Pancreas (tissue), 10 donors: ENCODE results near the gene CD80. TPM values are rescaled to one million over a fixed set of nuclear protein-coding genes. Genes with fewer than 3 reads are reported as not detected.
"Not testable (repeated sequence)": the region's sequence is repeated elsewhere in the genome, so short reads cannot be mapped to it uniquely, and the experiment has no call there.

Experiments used
- ATAC-seq, 4 donors: fragments of 200-7000 bp; cut with Tn5 transposase; one replicate each; pipeline versions ENCODE4 v1.8.0 to v1.9.1; 2020; ENCODE audit warnings: mild to moderate bottlenecking in 4 of 4, moderate library complexity in 4 of 4
- DNase-seq, 6 donors: peaks; one replicate each; pipeline ENCODE4 v3.0.0-alpha.2; 2020
- FAIRE-seq: peaks from 2 replicates; lab custom pipeline; 2012; peaks lifted over from hg19 to GRCh38; lab: Jason Lieb, UNC
- H3K27ac ChIP-seq, 4 donors: fragments of 200-600 bp; sonication (generic); 1 replicate in 3 of 4; 2 replicates in 1 of 4; pipeline versions ENCODE4 v1.5.0 to v1.8.0; 2020
- H3K27me3 ChIP-seq, 4 donors: fragments of 200-600 bp; one replicate each; pipeline ENCODE4 v1.8.0; 2021
- H3K36me3 ChIP-seq, 3 donors: fragments of 200-600 bp; sonication (generic) in 1 of 3; one replicate each; pipeline versions ENCODE4 v1.5.0 to v1.8.0; 2020 to 2021
- H3K4me1 ChIP-seq, 3 donors: fragments of 200-600 bp; one replicate each; pipeline ENCODE4 v1.8.0; 2021
- H3K4me3 ChIP-seq, 4 donors: fragments of 200-600 bp; sonication (generic) in 2 of 4; one replicate each; pipeline versions ENCODE4 v1.5.0 to v1.8.0; 2020 to 2021
- H3K9me3 ChIP-seq, 4 donors: fragments of 200-600 bp; one replicate each; pipeline ENCODE4 v1.8.0; 2021
- CTCF ChIP-seq, 4 donors: fragments of 200-600 bp; sonication (generic) in 3 of 4; IDR thresholded peaks; one replicate each; pipeline versions ENCODE4 v1.5.0 to v1.8.0; 2021; ENCODE audit warnings: antibody characterized with exemption in 4 of 4
- WGBS, 2 donors: extraction: QIAGEN DNeasy Blood & Tissue Kit; methylation state at CpG; one replicate each; pipeline ENCODE4 v1.1.7; 2013; 5-methylcytosine and 5-hydroxymethylcytosine counted together
- intact Hi-C, 3 donors: fragments of 100-400 bp; cut with DNase I; formaldehyde crosslinking; loops; one replicate each; pipeline versions ENCODE4 v1.11.1 to v1.14.2; 2022
- polyA plus RNA-seq, 2 donors: library from polyadenylated mRNA; stranded (reverse); fragments of 200-250 nt; gene quantifications; one replicate each; pipeline ENCODE4 v1.2.3, GENCODE V29; 2013
- total RNA-seq, 6 donors: library from RNA; stranded (reverse); fragmentation: NEBNext Ultra II Directional in 4 of 6; extraction: Animal tissue kit (Norgen Biotek cat#: 25700) in 4 of 6; gene quantifications; one replicate each; pipeline versions ENCODE4 v1.2.1 to v1.2.4, GENCODE V29; 2021 to 2023
- donor health status: healthy with polysubstance abuse.
- donor health status: DM: no; HTN: no; CAD: no; lungs with moderate emphysema.
- donor health status: DM: no; HTN: no; CAD: no.
- donor health status: control.
- donor health status: control.
- donor health status: Bipolar disorder and iron deficiency.
- donor health status: DM: yes; HTN: yes; CAD: no.
- donor health status: DM: no; HTN: no; CAD: no.
- donor health status: DM: no; HTN: no; CAD: no.
- donor health status: DM: yes; HTN: yes; CAD: no.

CD80 gene
- total and polyA plus RNA-seq, 8 donors: 0.14 to 0.66 (median 0.32) TPM; not detected in 1

GRCh38 chr3:119557192-119557876, 2.1 kb downstream of the CD80 start:
- Histone ChIP-seq H3K4me3 (no peak overlapping the region), H3K27me3 (no peaks in the 10 kb centered on the region), H3K9me3 (no peaks in the 10 kb centered on the region), H3K27ac (no peak overlapping the region), H3K36me3 (no peaks in the 10 kb centered on the region), H3K4me1 (no peaks in the 10 kb centered on the region)
- FAIRE-seq (no peak), DNase-seq (no peak), ATAC-seq (no peak)
- TF ChIP-seq CTCF (IDR thresholded peaks at IDR 0.05): no peak
- intact Hi-C loops: no loop called here
- WGBS, 2 donors: 89 to 91% methylated on average over 7 of the region's 7 CpGs

GRCh38 chr3:119555929-119556328, 3.5 kb downstream of the CD80 start:
- Histone ChIP-seq H3K4me3 (no peak overlapping the region), H3K9me3 (no peaks in the 10 kb centered on the region), H3K4me1 (no peaks in the 10 kb centered on the region), H3K36me3 (no peaks in the 10 kb centered on the region), H3K27ac (no peak overlapping the region), H3K27me3 (no peaks in the 10 kb centered on the region)
- no peak for DNase-seq
- no peak for ATAC-seq
- 95 to 97% methylated on average over 1 of the region's 1 CpG for WGBS, 2 donors
- no peak for FAIRE-seq
- no peak for TF ChIP-seq CTCF (IDR thresholded peaks at IDR 0.05)
- intact Hi-C loops: no loop called here

- no peak for FAIRE-seq
- H3K27ac ChIP-seq: no peak overlapping the region
- peak in 1 of 6 donors; percentile 21 for DNase-seq
- H3K4me1 ChIP-seq: no peaks in the 10 kb centered on the region
- peak in 2 of 4 donors; percentile 53 to 64 for ATAC-seq
- no peak for TF ChIP-seq CTCF (IDR thresholded peaks at IDR 0.05)
- H3K9me3 ChIP-seq: no peaks in the 10 kb centered on the region
- H3K27me3 ChIP-seq: no peaks in the 10 kb centered on the region
- H3K4me3 ChIP-seq: no peak overlapping the region
- intact Hi-C loops: no loop called here
- H3K36me3 ChIP-seq: no peaks in the 10 kb centered on the region
- WGBS, 2 donors: 62 to 78% methylated on average over 4 of the region's 4 CpGs
Observed at GRCh38 chr3:119555309-119555735, 4.1 kb downstream of the CD80 start.

GRCh38 chr3:119553823-119554415, 5.5 kb downstream of the CD80 start:
- FAIRE-seq (no peak), ATAC-seq (no peak)
- WGBS, 2 donors: 65 to 66% methylated on average over 5 of the region's 5 CpGs

GRCh38 chr3:119552928-119553327, 6.5 kb downstream of the CD80 start:
- H3K4me1 ChIP-seq, ATAC-seq, FAIRE-seq, intact Hi-C loops, H3K27me3 ChIP-seq, DNase-seq, H3K9me3 ChIP-seq, H3K4me3 ChIP-seq, H3K27ac ChIP-seq, H3K36me3 ChIP-seq: not testable (repeated sequence)
- 90 to 94% methylated on average over 6 of the region's 6 CpGs for WGBS, 2 donors

More at GRCh38 chr3:119553823-119554415, 5.5 kb downstream of the CD80 start:
- H3K36me3 ChIP-seq: no peaks in the 10 kb centered on the region
- intact Hi-C loops: no loop called here
- H3K27ac ChIP-seq: no peak overlapping the region
- no peaks in the 10 kb centered on the region for H3K9me3 ChIP-seq
- H3K4me3 ChIP-seq: no peak overlapping the region
- H3K4me1 ChIP-seq: no peaks in the 10 kb centered on the region
- TF ChIP-seq CTCF (IDR thresholded peaks at IDR 0.05): no peak
- no peak for DNase-seq
- no peaks in the 10 kb centered on the region for H3K27me3 ChIP-seq
